ENCODE results near the gene ADCY10. TPM values are rescaled to one million over a fixed set of nuclear protein-coding genes. Genes with fewer than 3 reads are reported as not detected.
"Not testable (repeated sequence)": the region's sequence is repeated elsewhere in the genome, so short reads cannot be mapped to it uniquely, and the experiment has no call there.

The ADCY10 gene
- total and polyA plus RNA-seq, 5 donors: 0.09 to 0.50 (median 0.29) TPM

DNA sequence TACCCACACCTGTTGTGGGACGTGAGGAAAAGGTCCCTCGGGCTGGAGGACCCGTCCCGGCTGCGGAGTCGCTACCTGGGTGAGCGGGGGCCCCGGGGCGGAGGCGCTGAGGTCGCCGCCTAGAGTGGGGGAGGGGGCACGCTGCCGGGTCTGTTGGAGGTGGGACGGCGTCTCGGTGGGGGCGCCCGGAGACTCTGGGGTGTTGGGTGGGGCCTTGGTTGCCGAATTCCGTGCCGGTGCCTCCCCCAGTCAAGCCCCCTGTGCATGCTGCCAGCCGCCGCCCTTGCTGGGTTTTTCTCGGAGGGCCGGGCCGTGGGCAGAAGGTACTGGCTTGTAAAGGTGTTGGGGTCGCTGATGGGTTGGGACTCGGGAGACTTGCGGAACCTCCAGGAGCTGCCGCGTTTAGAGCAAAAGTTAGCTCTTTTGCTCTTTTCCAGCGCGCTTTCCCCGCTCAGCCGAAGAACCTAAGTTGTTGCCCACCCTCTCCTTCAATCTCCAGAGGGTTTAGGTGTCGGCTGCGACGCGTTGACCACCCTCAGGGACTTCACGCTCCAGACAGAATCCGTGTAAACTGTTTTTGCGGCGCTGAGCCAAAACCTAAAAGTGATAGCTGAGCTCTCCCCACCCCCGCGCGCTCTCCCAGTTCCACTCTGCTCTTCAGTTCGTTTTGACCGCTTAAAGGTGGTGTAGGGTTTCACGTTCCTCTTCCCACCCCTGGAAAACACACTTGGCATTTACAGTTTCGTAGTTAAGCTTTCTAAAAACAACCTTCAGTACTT, 23.2 kb upstream of the ADCY10 start, which contains the start of gene MPC2:
TSS of gene MPC2 (minus strand) at position 143 of the 779 bp plus-strand sequence. CDS start 1,231 bp downstream, outside the sequence.
- Histone ChIP-seq H3K27me3 (ENCODE audit: control insufficient read depth, insufficient read depth) (no peaks in the 10 kb centered on the region), H3K9me3 (ENCODE audit: control insufficient read depth, low read length) (no peaks in the 10 kb centered on the region), H3K4me1 (ENCODE audit: control insufficient read depth, insufficient read depth, low read length) (no peaks in the 10 kb centered on the region), H3K27ac (ENCODE audit: low read length) (peak within 1 kb of the TSS; percentile 90), H3K4me3 (ENCODE audit: low read length) (peak within 1 kb of the TSS; percentile 85)
- under 1% methylated on average over 51 of the region's 51 CpGs for WGBS
- intact Hi-C loops (cut with DNase I): loop anchor here in 3 of 4 donors (5.0 to 10.0 kb wide), 3 partner anchors 108 to 215 kb away; partner anchors contain the start of gene MPZL1 (in 2 of the 3)
- peak; percentile 44 to 48 for ATAC-seq
- DNase-seq: peak; percentile 72 to 90 (median 88)

DNA sequence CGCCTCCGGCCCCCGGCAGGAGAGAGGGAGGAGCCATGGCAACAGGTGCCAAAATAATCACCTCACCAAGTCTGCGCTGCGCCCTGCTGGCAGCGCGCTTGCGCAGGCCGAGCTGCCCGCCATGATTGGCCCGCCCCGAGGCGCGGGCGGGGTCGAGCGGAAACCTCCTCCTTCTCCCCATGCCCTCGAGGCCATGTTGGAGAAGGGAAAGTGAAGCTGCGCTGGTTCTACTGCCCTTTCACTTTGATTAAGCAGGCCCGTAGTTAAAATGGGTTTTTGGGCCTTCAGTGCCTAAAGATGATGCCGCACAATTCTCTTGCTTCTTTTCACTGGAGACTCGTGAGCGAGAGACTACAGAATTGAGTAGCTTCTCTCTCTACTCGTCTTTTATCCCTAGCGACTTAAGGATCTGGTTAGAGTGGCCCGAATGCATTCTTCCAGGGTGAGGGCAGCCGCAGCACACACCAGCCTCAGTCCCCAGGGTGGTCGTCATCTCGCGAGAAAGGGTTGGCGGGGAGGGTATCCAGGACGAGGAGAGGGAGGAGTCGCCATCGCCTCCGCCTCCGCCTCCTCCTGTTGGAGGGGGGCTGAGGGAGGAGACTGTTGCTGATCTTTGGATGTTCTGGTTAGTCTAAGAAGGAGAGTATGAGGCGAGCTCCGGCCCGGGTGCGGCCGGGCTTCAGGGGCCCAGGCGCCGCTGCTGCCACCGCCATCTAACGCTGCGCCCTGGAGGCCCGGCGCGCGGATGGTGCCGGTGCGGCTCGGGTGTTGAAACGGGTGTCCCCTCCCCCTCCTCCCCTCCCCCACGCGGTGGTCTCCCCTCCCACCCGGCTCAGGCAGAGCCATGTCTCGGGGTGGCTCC, 22.4 kb upstream of the ADCY10 start, which contains the start of gene DCAF6:
TSS of gene DCAF6 (plus strand) at position 616 of the 862 bp plus-strand sequence. CDS start at position 845, 229 bp downstream.
- Histone ChIP-seq H3K4me1 (ENCODE audit: control insufficient read depth, insufficient read depth, low read length) (no peaks in the 10 kb centered on the region), H3K4me3 (ENCODE audit: low read length) (peak within 1 kb of the TSS; percentile 85), H3K27me3 (ENCODE audit: control insufficient read depth, insufficient read depth) (no peaks in the 10 kb centered on the region), H3K9me3 (ENCODE audit: control insufficient read depth, low read length) (no peaks in the 10 kb centered on the region), H3K27ac (ENCODE audit: low read length) (peak within 1 kb of the TSS; percentile 90)
- under 1% methylated on average over 58 of the region's 58 CpGs for WGBS
- intact Hi-C loops (cut with DNase I): loop anchor here in 3 of 4 donors (5.0 to 10.0 kb wide), 3 partner anchors 109 to 214 kb away; partner anchors contain the start of gene MPZL1 (in 2 of the 3)
- peak; percentile 97 to 99 (median 99) for DNase-seq
- peak; percentile 95 to 96 for ATAC-seq

DNA sequence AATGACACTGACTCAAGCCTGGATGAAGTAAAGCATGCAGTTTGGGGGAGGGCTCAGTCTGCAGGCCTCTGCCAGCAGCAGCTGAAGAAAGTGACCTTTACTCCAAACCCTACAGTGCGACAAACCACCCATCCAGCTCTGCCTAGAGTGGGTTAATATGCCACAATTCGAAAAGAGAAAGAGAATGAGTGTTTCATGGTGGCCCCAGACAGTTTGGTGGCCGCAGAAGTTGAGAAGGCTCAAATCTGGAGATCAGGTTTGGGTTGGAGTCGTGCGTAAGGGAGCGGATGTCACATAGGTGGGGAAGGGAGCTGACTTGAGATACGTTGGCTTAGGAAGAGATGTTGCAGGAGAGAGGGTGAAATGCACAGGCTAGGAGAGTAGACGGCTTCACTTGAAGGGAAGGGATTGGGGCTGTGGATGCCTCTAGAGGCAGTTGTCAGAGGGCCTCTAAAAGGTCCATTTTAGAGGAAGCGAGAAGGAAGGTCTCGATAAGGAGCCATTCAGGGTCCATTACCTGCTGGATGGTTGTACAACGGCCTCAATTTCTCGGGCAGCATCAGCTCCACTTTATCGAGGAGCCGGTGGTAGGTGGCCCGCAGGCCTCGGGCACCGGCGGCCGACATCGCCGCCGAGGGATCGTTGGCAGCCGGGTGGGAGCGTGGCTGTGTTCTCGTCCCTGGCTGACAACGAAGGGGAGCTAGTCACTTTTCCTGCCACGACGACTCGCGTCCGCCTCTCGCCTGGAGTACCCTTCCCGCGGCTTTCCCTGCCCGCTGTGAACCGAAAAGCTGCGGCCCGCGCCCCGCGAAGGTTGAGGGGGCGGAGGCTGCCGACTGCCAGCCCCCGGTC, 21.5 kb upstream of the ADCY10 start:
- Histone ChIP-seq H3K4me3 (ENCODE audit: low read length) (peak overlapping the region; percentile 85), H3K4me1 (ENCODE audit: control insufficient read depth, insufficient read depth, low read length) (peaks cover 3% of the 10 kb centered on the region), H3K9me3 (ENCODE audit: control insufficient read depth, low read length) (no peaks in the 10 kb centered on the region), H3K27me3 (ENCODE audit: control insufficient read depth, insufficient read depth) (no peaks in the 10 kb centered on the region), H3K27ac (ENCODE audit: low read length) (peak overlapping the region; percentile 77)
- ATAC-seq: peak; percentile 1 to 13
- intact Hi-C loops (cut with DNase I): loop anchor here in 3 of 4 donors (5.0 to 10.0 kb wide), 3 partner anchors 109 to 213 kb away; partner anchors contain the start of gene MPZL1 (in 2 of the 3)
- under 1% methylated on average over 45 of the region's 45 CpGs for WGBS
- peak in 2 of 3 donors; percentile 30 to 65 for DNase-seq

DNA sequence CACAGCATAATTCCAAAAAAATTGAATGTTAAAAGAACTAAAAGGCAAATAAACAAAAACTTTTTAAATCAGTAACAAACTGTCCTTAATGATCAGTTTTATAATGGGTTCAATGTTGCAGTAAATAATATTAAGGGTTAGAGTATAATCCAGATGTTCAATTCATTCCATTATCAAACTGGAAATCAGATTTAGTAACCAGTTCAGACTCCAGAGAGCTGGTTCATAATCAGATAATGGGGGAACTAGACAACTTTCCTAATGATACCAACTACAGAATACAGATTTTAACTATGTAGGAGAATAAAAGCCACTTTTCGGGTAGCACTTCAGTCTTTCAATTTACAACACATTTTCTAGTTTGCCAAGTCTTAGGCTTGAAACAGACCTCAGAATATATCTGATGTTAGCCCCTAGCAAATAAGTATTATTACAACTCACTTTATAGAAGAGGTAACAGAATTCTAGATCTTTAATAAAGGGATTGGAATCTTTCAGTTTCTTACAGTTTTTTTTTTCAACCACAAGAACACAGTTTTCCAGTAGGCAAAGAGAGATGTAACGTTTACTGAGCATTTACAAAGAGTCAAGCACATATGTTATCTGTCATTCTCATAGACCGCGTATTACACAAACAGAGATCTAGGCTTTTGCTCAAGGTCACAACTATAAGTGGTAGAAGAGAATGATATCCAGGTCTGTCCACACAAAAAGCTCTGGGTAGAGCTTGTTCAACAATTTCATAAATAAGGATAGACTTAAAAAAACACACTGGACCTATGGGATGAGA, 20.7 kb upstream of the ADCY10 start:
- Histone ChIP-seq H3K4me1 (ENCODE audit: control insufficient read depth, insufficient read depth, low read length) (peaks cover 3% of the 10 kb centered on the region), H3K27ac (ENCODE audit: low read length) (peak overlapping the region; percentile 77), H3K4me3 (ENCODE audit: low read length) (peak overlapping the region; percentile 85), H3K9me3 (ENCODE audit: control insufficient read depth, low read length) (no peaks in the 10 kb centered on the region), H3K27me3 (ENCODE audit: control insufficient read depth, insufficient read depth) (no peaks in the 10 kb centered on the region)
- no peak for ATAC-seq
- 15% methylated on average over 4 of the region's 4 CpGs for WGBS
- no peak for DNase-seq
- intact Hi-C loops (cut with DNase I): loop anchor here in 3 of 4 donors (5.0 to 10.0 kb wide), 3 partner anchors 110 to 212 kb away; partner anchors contain the start of gene MPZL1 (in 2 of the 3)

DNA sequence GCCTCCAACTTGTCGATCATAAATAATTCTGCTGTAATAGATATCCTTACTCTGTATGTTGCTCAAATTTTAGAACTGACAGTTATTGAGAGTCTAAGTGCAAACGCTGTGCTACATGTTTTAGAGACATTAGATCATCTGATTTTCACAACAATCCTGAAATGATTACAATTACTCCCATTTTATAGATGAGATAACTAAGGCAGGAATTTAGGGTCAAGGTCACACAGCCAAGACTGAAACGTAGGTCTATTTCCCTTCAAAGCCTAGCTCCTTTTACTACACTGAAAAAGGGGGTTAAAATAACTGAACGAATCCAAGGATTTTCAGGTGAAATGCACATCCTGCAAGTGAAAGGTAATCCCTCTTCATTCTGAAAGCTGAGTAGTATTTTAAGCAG, 19.9 kb upstream of the ADCY10 start:
- WGBS: 65% methylated on average over 4 of the region's 4 CpGs
- intact Hi-C loops (cut with DNase I): loop anchor here in 2 of 4 donors (10.0 kb wide), 2 partner anchors 111 to 209 kb away; partner anchors contain the start of gene MPZL1 (in 1 of the 2)
- DNase-seq (no peak), ATAC-seq (no peak)
- Histone ChIP-seq H3K9me3 (ENCODE audit: control insufficient read depth, low read length) (no peaks in the 10 kb centered on the region), H3K4me3 (ENCODE audit: low read length) (peak overlapping the region; percentile 85), H3K4me1 (ENCODE audit: control insufficient read depth, insufficient read depth, low read length) (peaks cover 3% of the 10 kb centered on the region), H3K27ac (ENCODE audit: low read length) (no peak overlapping the region), H3K27me3 (ENCODE audit: control insufficient read depth, insufficient read depth) (no peaks in the 10 kb centered on the region)

DNA sequence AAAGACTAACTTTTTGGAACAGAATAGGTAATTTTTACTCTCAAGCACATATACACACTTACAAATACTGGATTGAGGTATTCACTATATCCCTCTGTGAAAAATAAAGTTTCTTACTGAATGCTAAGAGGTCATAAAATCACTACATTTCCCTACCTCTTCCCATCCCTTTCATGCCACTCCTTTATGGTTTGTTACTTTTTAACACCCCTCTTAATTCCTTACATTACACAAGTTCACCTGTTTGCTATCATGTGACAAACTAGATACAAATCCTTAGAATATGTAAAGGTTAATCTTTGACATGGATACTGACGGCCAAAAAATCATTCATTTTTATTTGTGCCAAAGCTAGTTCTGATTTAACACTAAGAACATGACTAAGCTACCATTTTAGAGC, 15.8 kb upstream of the ADCY10 start:
- 69% methylated on average over 1 of the region's 1 CpG for WGBS
- Histone ChIP-seq H3K9me3 (ENCODE audit: control insufficient read depth, low read length) (no peaks in the 10 kb centered on the region), H3K4me1 (ENCODE audit: control insufficient read depth, insufficient read depth, low read length) (peaks cover 6% of the 10 kb centered on the region), H3K27me3 (ENCODE audit: control insufficient read depth, insufficient read depth) (no peaks in the 10 kb centered on the region), H3K27ac (ENCODE audit: low read length) (no peak overlapping the region), H3K4me3 (ENCODE audit: low read length) (no peak overlapping the region)
- ATAC-seq: no peak
- intact Hi-C loops (cut with DNase I): loop anchor here in 2 of 4 donors (10.0 kb wide), 2 partner anchors 115 to 205 kb away; partner anchors contain the start of gene MPZL1 (in 1 of the 2)
- no peak for DNase-seq

DNA sequence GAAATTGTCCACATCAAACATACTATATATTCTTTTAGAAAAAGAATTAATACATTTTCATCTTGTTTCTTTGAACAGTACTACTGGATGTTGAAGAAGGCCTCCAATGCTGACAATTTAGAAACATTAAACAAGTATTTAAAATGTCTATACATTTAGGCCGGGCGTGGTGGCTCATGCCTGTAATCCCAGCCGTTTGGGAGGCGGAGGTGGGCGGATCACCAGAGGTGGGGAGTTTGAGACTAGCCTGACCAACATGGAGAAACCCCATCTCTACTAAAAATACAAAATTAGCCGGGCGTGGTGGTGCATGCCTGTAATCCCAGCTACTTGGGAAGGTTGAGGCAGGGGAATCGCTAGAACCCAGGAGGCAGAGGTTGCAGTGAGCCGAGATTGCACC, 15.0 kb upstream of the ADCY10 start:
- DNase-seq; H3K4me1 ChIP-seq (ENCODE audit: control insufficient read depth, insufficient read depth, low read length); H3K9me3 ChIP-seq (ENCODE audit: control insufficient read depth, low read length); ATAC-seq; H3K27ac ChIP-seq (ENCODE audit: low read length); H3K27me3 ChIP-seq (ENCODE audit: control insufficient read depth, insufficient read depth); intact Hi-C loops (cut with DNase I); H3K4me3 ChIP-seq (ENCODE audit: low read length): not testable (repeated sequence)
- 92% methylated on average over 9 of the region's 9 CpGs for WGBS

DNA sequence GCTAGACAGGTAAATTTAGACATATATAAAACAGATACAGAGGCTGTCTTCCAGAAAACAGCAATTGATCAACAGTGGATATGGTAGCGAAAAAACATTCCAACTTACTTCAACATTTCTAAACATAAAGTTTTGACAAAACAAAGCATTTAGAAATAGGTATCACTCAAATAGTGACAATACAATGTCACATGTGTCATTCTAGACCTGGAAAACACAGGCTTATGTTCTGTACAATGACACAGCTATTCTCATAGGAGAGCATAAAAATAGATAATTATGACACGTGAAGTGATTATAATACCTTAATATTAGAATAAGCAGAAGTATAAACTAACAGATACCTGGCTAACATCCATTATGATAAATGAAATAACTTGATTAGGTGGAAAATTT, 14.5 kb upstream of the ADCY10 start:
- no peak overlapping the region for H3K27ac ChIP-seq (ENCODE audit: low read length)
- 83% methylated on average over 2 of the region's 2 CpGs for whole genome bisulfite sequencing
- H3K4me3 ChIP-seq (ENCODE audit: low read length): no peak overlapping the region
- DNase-seq (no peak), ATAC-seq (no peak)
- H3K4me1 ChIP-seq (ENCODE audit: control insufficient read depth, insufficient read depth, low read length): peaks cover 6% of the 10 kb centered on the region
- H3K9me3 ChIP-seq (ENCODE audit: control insufficient read depth, low read length): no peaks in the 10 kb centered on the region
- intact Hi-C loops (cut with DNase I): no loop called here
- H3K27me3 ChIP-seq (ENCODE audit: control insufficient read depth, insufficient read depth): no peaks in the 10 kb centered on the region

DNA sequence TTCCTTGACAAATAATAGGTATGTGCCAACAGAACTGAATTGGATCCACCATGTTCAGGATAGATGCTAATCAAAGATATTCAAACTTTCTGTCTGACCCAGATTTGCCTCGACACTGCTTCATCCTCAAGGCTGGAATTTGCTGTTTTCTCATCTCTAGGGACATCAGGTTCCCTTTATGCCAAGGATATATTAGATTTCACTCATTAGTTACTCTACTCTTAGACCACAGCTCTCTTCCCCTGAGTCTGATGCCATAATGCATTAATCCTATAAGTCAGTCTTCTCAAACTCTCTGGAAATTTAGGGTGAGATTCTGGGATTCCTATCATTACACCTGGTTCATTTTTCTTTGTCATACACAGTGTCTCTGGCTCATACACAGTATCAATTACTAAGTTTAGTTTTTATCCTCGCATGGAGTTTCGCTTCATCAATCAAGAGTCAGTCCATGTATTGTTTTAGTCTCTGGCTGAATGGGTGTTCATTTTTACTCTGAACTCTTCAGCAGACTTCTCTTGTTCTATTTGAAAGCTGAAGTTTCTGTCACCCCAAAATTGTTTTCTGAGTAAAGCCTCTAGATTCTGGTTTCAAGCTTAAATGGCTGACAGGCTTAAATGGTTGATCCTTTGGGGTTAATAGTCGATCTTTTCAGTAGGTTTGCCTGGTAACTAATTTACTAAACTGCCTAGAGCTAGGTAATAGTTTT, 13.3 kb upstream of the ADCY10 start:
- Histone ChIP-seq H3K4me1 (ENCODE audit: control insufficient read depth, insufficient read depth, low read length) (peaks cover 6% of the 10 kb centered on the region), H3K27me3 (ENCODE audit: control insufficient read depth, insufficient read depth) (no peaks in the 10 kb centered on the region), H3K4me3 (ENCODE audit: low read length) (no peak overlapping the region), H3K9me3 (ENCODE audit: control insufficient read depth, low read length) (no peaks in the 10 kb centered on the region), H3K27ac (ENCODE audit: low read length) (no peak overlapping the region)
- WGBS: 82% methylated on average over 4 of the region's 4 CpGs
- intact Hi-C loops (cut with DNase I): no loop called here
- no peak for ATAC-seq
- DNase-seq: no peak
